ENCODE data around the gene ARGFX. TPM values are rescaled to one million over a fixed set of nuclear protein-coding genes. Genes with fewer than 3 reads are reported as not detected.

Gene ARGFX
- polyA plus RNA-seq, 1 donor (not counting 4 experiments of a cell fraction or from before 2014, with no cell fraction given), result not detected

DNA sequence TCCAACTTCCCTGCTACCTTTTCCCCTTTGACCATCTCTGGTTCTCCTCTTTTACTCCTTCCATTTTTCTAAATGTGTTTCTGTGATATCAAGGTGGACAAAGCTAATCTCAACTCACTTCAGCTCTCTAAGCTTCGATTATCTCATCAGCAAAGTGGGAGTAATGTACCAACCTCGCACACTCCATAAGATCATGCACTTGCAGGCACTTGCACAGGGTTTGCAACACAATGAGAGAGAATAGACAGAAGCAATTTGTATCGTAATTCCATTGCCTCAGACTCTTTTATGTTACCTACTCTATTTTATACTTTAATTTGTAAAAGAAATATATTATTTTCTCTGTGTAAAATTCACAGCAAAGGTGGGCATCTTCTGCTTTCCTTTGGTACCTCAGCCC, 15.0 kb upstream of the ARGFX start:
- H3K9ac ChIP-seq (ENCODE audit: control insufficient read depth, extremely low read depth, insufficient read depth, low read length), result no peak overlapping the region
- H3K27me3 ChIP-seq (ENCODE audit: control insufficient read depth, extremely low read depth, insufficient read depth, low read length), result no peaks in the 10 kb centered on the region
- DNase-seq (ENCODE audit: low read depth, low spot score), result no peak
- H3K27ac ChIP-seq (ENCODE audit: control insufficient read depth, insufficient read depth, low read length), result no peak overlapping the region
- no peaks in the 10 kb centered on the region for H4K20me1 ChIP-seq (ENCODE audit: control insufficient read depth, extremely low read depth, insufficient read depth, low read length)
- no peak overlapping the region for H2AFZ ChIP-seq (ENCODE audit: control insufficient read depth, low read length)
- H3K9me3 ChIP-seq (ENCODE audit: control insufficient read depth, low read depth, low read length), result no peaks in the 10 kb centered on the region
- no peak for TF ChIP-seq EZH2 (IDR thresholded peaks at IDR 0.05; ENCODE audit: low read length)
- no peak for TF ChIP-seq CTCF (optimal IDR thresholded peaks at IDR 0.05 in 1 of 3, IDR thresholded peaks at IDR 0.05 in 1 of 3, conservative IDR thresholded peaks at IDR 0.05 in 1 of 3; ENCODE audit: extremely low read depth in 1 of 3, insufficient read depth in 2 of 3, low read length in 3 of 3)
- FAIRE-seq, result no peak
- H3K4me1 ChIP-seq (ENCODE audit: control insufficient read depth, extremely low read depth, insufficient read depth, low read length), result peaks cover 8% of the 10 kb centered on the region
- no peak overlapping the region for H3K4me2 ChIP-seq (ENCODE audit: control insufficient read depth, extremely low read depth, insufficient read depth, low read depth, low read length)
- H3K79me2 ChIP-seq (ENCODE audit: control insufficient read depth, insufficient read depth, low read length), result no peaks in the 10 kb centered on the region
- no peaks in the 10 kb centered on the region for H3K9me1 ChIP-seq (ENCODE audit: control insufficient read depth, extremely low read depth, insufficient read depth, low read length)
- H3K4me3 ChIP-seq (ENCODE audit: control insufficient read depth in 2 of 3, extremely low read depth in 1 of 3, insufficient read depth in 2 of 3, low read depth in 1 of 3, low read length in 3 of 3), result no peak overlapping the region
- dilution Hi-C loops (cut with MboI; ENCODE audit: extremely low pct_ligation_motif_present, low sequenced_read_pairs), result no loop called here
- no peaks in the 10 kb centered on the region for H3K36me3 ChIP-seq (ENCODE audit: control insufficient read depth in 2 of 2, extremely low read depth in 1 of 2, insufficient read depth in 2 of 2, low read length in 2 of 2)

DNA sequence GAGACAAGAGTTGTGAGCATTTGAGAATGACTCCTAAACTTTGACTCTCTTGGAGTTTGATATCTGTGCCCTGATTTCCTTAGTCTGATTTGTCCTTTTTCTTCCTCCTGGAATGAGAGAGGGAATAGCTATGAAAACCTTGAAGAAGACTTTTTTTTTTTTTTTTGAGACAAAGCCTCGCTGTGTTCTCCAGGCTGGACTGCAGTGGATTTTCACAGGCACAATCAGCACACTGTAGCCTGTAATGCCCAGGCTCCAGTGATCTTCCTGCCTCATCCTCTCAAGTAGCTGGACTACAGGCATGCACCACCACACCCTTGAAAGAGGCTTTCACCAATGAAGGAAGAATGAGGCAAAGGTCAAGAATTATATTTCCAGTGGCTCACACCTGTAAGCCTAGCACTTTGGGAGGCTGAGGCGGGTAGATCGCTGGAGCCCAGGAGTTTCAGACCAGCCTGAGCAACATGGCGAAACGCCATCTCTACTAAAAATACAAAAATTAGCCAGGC, 10.3 kb upstream of the ARGFX start:
- H3K79me2 ChIP-seq (ENCODE audit: control insufficient read depth, insufficient read depth, low read length), result no peaks in the 10 kb centered on the region
- DNase-seq (ENCODE audit: low read depth, low spot score) (no peak), FAIRE-seq (no peak)
- no peaks in the 10 kb centered on the region for H3K4me1 ChIP-seq (ENCODE audit: control insufficient read depth, extremely low read depth, insufficient read depth, low read length)
- H3K9ac ChIP-seq (ENCODE audit: control insufficient read depth, extremely low read depth, insufficient read depth, low read length), result no peak overlapping the region
- H3K36me3 ChIP-seq (ENCODE audit: control insufficient read depth in 2 of 2, extremely low read depth in 1 of 2, insufficient read depth in 2 of 2, low read length in 2 of 2), result no peaks in the 10 kb centered on the region
- H3K27ac ChIP-seq (ENCODE audit: control insufficient read depth, insufficient read depth, low read length), result no peak overlapping the region
- no peak overlapping the region for H3K4me2 ChIP-seq (ENCODE audit: control insufficient read depth, extremely low read depth, insufficient read depth, low read depth, low read length)
- dilution Hi-C loops (cut with MboI; ENCODE audit: extremely low pct_ligation_motif_present, low sequenced_read_pairs), result no loop called here
- no peaks in the 10 kb centered on the region for H4K20me1 ChIP-seq (ENCODE audit: control insufficient read depth, extremely low read depth, insufficient read depth, low read length)
- H3K27me3 ChIP-seq (ENCODE audit: control insufficient read depth, extremely low read depth, insufficient read depth, low read length), result no peaks in the 10 kb centered on the region
- H3K9me3 ChIP-seq (ENCODE audit: control insufficient read depth, low read depth, low read length), result no peaks in the 10 kb centered on the region
- H2AFZ ChIP-seq (ENCODE audit: control insufficient read depth, low read length), result no peak overlapping the region
- no peaks in the 10 kb centered on the region for H3K9me1 ChIP-seq (ENCODE audit: control insufficient read depth, extremely low read depth, insufficient read depth, low read length)
- no peak overlapping the region for H3K4me3 ChIP-seq (ENCODE audit: control insufficient read depth in 2 of 3, extremely low read depth in 1 of 3, insufficient read depth in 2 of 3, low read depth in 1 of 3, low read length in 3 of 3)
- TF ChIP-seq CTCF (optimal IDR thresholded peaks at IDR 0.05 in 1 of 3, IDR thresholded peaks at IDR 0.05 in 1 of 3, conservative IDR thresholded peaks at IDR 0.05 in 1 of 3; ENCODE audit: extremely low read depth in 1 of 3, insufficient read depth in 2 of 3, low read length in 3 of 3) (no peak), EZH2 (IDR thresholded peaks at IDR 0.05; ENCODE audit: low read length) (no peak)

Measured in keratinocyte (primary cell).